Measurements from ENCODE around the gene MRPL9. TPM values are rescaled to one million over a fixed set of nuclear protein-coding genes. Genes with fewer than 3 reads are reported as not detected.

Gene MRPL9
- total RNA-seq, 2 donors from 2014 or later: 86.3 to 98.0 TPM

DNA sequence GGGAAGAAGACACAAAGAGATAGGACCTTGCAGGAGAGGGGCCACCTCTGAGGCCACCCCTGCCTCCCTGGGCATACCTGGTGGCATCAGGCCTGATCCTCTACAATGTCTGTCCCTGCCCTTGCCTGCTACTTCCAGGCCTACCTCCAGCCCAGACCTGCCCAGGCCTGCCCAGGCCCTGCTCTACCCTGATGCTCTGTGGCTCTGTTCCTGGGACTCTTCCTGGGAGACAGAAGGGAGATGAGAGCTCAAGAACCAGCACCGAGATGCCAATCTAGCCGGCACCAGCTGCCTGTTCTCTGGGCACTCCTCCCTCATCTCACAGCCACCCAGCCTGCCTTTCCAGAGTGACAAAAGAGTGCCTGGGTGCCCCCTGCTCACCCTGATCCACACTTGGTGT is 49.4 kb downstream of the MRPL9 start:
- 85 to 93% methylated on average over 2 of the region's 2 CpGs for WGBS, 2 experiments (ENCODE audit: insufficient coverage in 1 of 2, insufficient read length in 1 of 2)
- Mint-ChIP-seq H3K4me3 (no peak overlapping the region), H3K27me3 (ENCODE audit: insufficient read depth) (peaks cover 23% of the 10 kb centered on the region), H3K27ac (no peak overlapping the region), H3K36me3 (ENCODE audit: low read depth) (no peaks in the 10 kb centered on the region), H3K9me3 (no peaks in the 10 kb centered on the region), H3K4me1 (peaks cover 16% of the 10 kb centered on the region)
- H3K36me3 ChIP-seq (ENCODE audit: control insufficient read depth, insufficient read depth, low read length): no peaks in the 10 kb centered on the region
- no peak overlapping the region for H3K9ac ChIP-seq (ENCODE audit: extremely low read depth, low read length, poor library complexity, severe bottlenecking)
- H3K27me3 ChIP-seq (ENCODE audit: control insufficient read depth, insufficient read depth, low read length, poor library complexity, severe bottlenecking): peaks cover 19% of the 10 kb centered on the region
- TF ChIP-seq, protein P1, sequence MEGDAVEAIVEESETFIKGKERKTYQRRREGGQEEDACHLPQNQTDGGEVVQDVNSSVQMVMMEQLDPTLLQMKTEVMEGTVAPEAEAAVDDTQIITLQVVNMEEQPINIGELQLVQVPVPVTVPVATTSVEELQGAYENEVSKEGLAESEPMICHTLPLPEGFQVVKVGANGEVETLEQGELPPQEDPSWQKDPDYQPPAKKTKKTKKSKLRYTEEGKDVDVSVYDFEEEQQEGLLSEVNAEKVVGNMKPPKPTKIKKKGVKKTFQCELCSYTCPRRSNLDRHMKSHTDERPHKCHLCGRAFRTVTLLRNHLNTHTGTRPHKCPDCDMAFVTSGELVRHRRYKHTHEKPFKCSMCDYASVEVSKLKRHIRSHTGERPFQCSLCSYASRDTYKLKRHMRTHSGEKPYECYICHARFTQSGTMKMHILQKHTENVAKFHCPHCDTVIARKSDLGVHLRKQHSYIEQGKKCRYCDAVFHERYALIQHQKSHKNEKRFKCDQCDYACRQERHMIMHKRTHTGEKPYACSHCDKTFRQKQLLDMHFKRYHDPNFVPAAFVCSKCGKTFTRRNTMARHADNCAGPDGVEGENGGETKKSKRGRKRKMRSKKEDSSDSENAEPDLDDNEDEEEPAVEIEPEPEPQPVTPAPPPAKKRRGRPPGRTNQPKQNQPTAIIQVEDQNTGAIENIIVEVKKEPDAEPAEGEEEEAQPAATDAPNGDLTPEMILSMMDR (conservative IDR thresholded peaks at IDR 0.05): no peak
- no peak overlapping the region for H3K4me3 ChIP-seq (ENCODE audit: low read length)
- DNase-seq: no peak
- H3K9me3 ChIP-seq (ENCODE audit: control insufficient read depth, low read length): no peaks in the 10 kb centered on the region
- H3K27ac ChIP-seq (ENCODE audit: low read depth, low read length): no peak overlapping the region
- H3K4me1 ChIP-seq (ENCODE audit: control insufficient read depth, insufficient read depth, low read length): no peaks in the 10 kb centered on the region

- WGBS, 2 experiments (ENCODE audit: insufficient coverage in 1 of 2, insufficient read length in 1 of 2): 85% methylated on average over 2 of the region's 2 CpGs; no CpG with 5 or more reads in 1 of the 2 experiments
- no peaks in the 10 kb centered on the region for H3K9me3 Mint-ChIP-seq
These were observed 50.3 kb downstream of the MRPL9 start for GRCh38 chr1:151713044-151713443.

DNA sequence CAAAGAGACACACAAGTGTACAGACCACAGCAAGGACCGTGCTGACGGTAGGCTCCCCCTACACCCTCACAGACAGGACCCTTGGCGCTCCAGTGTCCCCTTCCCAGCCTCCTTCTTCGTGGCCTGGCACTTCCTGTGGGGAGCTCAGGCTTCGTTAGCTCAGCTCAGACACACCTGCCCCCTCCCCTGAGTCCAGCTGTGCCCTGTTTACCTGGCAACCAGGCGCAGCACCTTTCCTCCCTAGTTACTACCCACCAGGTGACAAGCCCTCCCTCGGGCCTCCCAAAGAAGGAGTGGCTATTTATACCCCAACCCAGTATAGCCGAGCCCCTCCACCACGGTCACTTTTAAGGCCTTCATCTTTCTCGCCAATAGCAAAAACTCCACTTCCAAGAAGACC is 51.3 kb downstream of the MRPL9 start:
- no peak overlapping the region for H3K9ac ChIP-seq (ENCODE audit: extremely low read depth, low read length, poor library complexity, severe bottlenecking)
- no peak overlapping the region for H3K4me3 Mint-ChIP-seq
- H3K4me1 Mint-ChIP-seq: peaks cover 13% of the 10 kb centered on the region
- WGBS, 2 experiments (ENCODE audit: insufficient coverage in 1 of 2, insufficient read length in 1 of 2): 77 to 81% methylated on average over 4 to 10 of the region's 10 CpGs
- no peak for DNase-seq
- TF ChIP-seq, protein P1 (conservative IDR thresholded peaks at IDR 0.05): no peak
- no peaks in the 10 kb centered on the region for H3K36me3 Mint-ChIP-seq (ENCODE audit: low read depth)
- peaks cover 4% of the 10 kb centered on the region for H3K27me3 Mint-ChIP-seq (ENCODE audit: insufficient read depth)
- no peaks in the 10 kb centered on the region for H3K36me3 ChIP-seq (ENCODE audit: control insufficient read depth, insufficient read depth, low read length)
- H3K4me3 ChIP-seq (ENCODE audit: low read length): no peak overlapping the region
- H3K27ac ChIP-seq (ENCODE audit: low read depth, low read length): no peak overlapping the region
- H3K27me3 ChIP-seq (ENCODE audit: control insufficient read depth, insufficient read depth, low read length, poor library complexity, severe bottlenecking): no peaks in the 10 kb centered on the region
- no peaks in the 10 kb centered on the region for H3K9me3 ChIP-seq (ENCODE audit: control insufficient read depth, low read length)
- no peaks in the 10 kb centered on the region for H3K9me3 Mint-ChIP-seq
- no peaks in the 10 kb centered on the region for H3K4me1 ChIP-seq (ENCODE audit: control insufficient read depth, insufficient read depth, low read length)
- H3K27ac Mint-ChIP-seq: no peak overlapping the region

More at GRCh38 chr1:151713044-151713443, 50.3 kb downstream of the MRPL9 start:
- Histone ChIP-seq H3K9me3 (ENCODE audit: control insufficient read depth, low read length) (no peaks in the 10 kb centered on the region), H3K9ac (ENCODE audit: extremely low read depth, low read length, poor library complexity, severe bottlenecking) (no peak overlapping the region), H3K36me3 (ENCODE audit: control insufficient read depth, insufficient read depth, low read length) (no peaks in the 10 kb centered on the region), H3K4me1 (ENCODE audit: control insufficient read depth, insufficient read depth, low read length) (no peaks in the 10 kb centered on the region), H3K27ac (ENCODE audit: low read depth, low read length) (no peak overlapping the region), H3K4me3 (ENCODE audit: low read length) (no peak overlapping the region), H3K27me3 (ENCODE audit: control insufficient read depth, insufficient read depth, low read length, poor library complexity, severe bottlenecking) (peaks cover 10% of the 10 kb centered on the region)
- Mint-ChIP-seq H3K27me3 (ENCODE audit: insufficient read depth) (peaks cover 15% of the 10 kb centered on the region), H3K4me3 (no peak overlapping the region), H3K4me1 (peaks cover 16% of the 10 kb centered on the region), H3K36me3 (ENCODE audit: low read depth) (no peaks in the 10 kb centered on the region), H3K27ac (no peak overlapping the region)
- TF ChIP-seq, protein P1 (conservative IDR thresholded peaks at IDR 0.05): no peak
- no peak for DNase-seq

Measured in endodermal cell (in vitro differentiated cells).